Measurements from ENCODE around the gene BOD1.

- TF ChIP-seq CTCF (IDR thresholded peaks at IDR 0.05) (no peak), POLR2AphosphoS5 (IDR thresholded peaks at IDR 0.05) (no peak), POLR2A (IDR thresholded peaks at IDR 0.05) (no peak), EP300 (IDR thresholded peaks at IDR 0.05) (no peak)
These were observed 44.2 kb upstream of the BOD1 start for GRCh38 chr5:173660481-173661280.
